GM18868 (cell line): ENCODE measurements around the gene TOP3B.
"Not testable (repeated sequence)": the region's sequence is repeated elsewhere in the genome, so short reads cannot be mapped to it uniquely, and the experiment has no call there.

Source experiments
- ATAC-seq: cut with Tn5 transposase; IDR thresholded peaks from one replicate; pipeline ENCODE4 v1.9.1; 2021; ENCODE audit warnings: mild to moderate bottlenecking, moderate library complexity; ENCODE audit not compliant: unreplicated experiment

Gene TOP3B

DNA sequence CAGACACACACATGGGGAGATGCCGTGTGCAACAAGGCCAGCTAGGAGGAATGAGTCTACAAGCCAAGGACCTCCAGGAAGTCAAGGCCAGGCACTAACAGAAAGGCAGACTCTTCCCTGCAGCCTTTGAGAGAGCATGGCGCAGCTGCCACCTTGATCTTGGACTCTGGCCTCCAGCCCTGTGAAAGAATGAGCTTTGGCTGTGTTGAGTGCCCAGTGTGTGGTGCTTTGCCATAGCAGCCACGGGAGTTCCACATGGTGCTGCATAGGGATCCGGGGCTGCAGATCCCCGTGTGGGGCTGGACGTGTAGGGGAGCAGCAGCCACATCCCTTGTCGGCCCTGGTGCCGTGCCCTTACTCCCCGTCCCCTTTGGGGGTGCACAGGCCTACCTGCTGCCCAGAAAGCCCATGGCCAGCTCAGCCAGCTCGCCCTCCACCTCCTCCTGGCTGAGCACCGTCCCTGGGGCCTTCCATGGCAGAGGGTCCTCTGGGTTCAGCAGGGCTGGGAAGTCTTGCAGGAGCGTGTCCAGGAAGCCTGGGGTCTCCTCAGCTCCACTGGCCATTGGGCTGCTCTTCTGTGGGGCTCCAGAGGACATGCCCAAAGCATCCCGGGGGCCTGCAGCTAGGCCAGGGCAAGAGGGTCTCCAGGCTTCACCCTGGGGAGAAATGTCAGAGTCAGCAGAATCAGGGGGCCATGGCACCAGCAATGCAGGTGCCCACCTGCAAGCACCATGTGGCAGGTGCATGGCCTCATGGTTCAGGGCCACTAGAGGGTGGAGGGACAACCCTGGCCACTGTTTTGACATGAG lies 36.9 kb downstream of the TOP3B start:
- ATAC-seq: no peak

DNA sequence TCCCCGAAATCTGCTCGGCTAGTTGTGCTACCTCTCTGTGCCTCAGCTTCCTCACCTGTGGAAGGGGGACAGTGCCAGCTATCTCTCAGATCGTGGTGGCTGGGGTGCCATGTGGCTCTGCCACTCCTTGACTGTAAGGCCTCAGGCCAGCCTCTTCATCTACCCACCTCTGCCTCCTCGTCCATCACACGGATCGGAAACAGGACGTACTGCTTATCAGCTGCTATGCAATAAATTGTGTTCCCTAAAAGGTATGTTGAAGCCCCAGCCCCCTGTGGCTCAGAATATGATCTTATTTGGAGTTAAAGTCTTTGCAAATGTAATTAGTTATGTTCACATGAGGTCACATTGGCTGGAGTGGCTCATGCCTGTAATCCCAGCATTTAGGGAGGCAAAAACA lies 37.7 kb downstream of the TOP3B start:
- no peak for ATAC-seq

DNA sequence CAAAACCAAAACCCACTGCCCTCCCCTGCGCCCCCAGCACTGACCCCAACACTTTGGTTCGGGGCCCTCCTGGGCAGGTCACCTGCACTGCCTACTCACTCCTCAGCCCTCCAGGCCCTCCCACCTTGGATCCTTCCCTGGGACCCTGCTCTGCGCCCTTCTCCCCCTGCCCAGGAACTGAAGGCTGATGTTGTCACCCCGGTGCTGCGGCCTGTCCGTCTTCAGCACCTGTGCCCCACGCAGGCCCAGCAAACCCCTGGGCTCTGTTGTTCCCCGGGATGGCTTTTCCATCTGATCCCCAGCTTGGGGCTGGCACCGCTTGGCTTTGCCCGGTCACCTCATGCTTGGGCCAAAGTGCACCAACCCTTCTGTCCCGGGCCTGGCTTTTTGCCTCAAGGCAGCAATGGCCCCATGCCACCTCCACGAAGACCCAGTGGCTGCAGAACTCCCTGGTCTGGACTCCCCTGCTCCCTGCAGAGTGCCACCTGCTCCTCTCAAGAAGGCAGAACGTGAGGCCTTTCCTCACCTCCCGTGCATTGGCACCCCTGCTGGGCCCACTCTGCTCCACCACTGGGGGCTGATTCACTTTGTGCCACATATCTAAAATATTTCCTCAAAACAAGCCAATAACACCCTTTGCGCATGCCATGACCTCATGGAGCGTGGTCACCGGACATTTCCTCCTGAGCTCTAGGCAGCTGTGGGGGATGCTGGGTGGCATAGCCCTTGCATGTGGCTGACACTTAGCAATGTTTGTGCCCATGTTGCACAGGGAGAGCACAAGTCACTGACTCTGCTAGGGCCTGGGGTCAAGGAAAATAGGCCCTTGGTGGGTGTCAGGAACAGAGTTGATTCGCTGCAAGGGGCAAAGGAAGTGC lies 38.8 kb downstream of the TOP3B start:
- ATAC-seq: no peak

DNA sequence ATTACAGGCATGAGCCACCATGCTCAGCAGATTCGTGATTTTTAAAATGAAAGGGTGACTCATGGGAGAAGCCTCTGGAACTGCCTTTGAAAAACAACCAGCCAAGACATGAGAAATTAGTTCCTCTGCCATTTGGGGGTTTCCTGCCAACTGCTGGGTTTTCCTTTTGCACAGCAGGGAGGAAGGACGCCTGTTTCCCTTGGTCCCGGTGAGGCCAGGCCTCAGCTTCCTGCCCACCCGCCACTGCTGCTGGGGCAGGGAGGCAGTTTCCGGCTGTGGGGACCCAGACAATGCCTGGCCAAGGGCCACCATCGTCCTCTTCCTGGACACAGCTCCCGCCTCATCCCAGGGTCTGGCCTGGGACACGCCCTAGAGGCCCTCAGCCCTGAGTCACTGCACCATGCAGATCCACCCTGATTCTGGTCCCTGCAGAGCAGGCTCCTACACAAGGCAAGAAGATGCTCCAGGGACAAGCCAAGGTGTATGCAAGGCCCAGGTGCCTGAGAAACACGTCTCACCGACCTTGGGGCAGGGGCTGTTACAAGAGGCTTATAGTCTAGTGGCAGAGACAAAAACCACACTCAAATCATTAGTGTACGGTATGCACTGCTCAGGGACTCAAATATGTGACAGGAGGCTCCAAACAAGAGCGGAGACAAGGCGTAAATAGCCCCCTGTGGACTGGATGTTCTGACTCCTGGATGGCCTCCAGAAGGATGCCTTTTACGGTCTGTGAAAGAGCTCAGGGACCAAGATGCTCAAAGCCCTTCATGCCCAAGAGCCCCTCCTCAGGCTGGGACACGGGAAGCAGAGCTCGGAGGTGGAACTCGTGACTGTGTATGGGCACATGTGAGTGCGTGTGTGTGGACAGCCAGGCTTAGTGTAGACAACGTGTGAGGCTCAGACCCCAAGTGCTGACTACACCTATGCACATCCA lies 39.9 kb downstream of the TOP3B start:
- no peak for ATAC-seq

DNA sequence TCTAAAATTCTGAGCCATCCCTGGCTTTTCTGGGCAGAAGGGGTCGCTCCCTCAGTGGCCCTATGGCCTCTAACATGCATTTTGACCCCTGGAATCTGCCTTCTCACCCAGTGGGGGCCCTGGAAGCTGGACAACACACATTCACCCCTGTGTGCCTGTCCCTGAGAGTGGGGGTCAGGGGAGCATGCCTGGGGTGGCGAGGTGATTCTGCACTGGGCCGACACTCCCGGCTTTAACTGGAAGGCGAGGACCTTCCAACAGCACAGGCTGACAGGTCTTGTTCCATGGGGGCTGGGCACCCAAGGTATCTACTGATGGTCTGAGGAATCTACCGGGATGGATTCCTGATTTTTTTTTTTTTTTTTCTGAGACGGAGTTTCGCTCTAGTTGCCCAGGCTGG lies 40.7 kb downstream of the TOP3B start:
- no peak for ATAC-seq

DNA sequence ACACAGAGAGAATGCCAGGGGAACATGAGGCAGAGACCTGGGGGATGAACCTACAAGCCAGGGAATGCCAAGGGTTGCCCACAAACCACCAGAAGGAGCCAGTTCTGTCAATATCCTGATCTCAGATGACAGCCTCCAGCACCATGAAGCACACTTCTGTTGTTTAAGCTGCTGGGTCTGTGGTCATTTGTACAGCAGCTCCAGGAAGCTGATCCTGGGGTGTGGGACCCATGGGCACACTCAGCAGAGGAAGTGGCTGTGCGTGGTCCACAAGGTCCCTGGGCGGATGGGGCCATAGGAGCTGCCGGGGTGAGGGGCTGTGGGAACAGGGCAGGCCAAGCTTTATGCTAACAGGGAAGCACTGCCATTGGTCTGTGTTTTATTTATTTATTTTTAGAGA lies 42.1 kb downstream of the TOP3B start:
- no peak for ATAC-seq

DNA sequence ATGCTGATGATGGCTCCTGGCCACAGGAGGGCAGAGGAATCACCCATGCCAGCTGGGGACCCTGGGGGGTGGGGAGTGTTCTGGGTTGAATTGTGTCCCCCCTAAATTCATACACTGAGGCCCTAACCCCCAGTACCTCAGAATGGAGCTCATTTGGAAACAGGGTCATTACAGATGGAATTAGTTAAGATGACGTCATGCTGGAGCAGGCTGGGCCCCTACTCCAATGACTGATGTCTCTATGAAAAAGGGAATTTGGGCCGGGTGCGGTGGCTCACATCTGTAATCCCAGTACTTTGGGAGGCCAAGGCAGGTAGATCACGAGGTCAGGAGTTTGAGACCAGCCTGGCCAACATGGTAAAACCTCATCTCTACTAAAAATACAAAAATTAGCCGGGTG lies 42.7 kb downstream of the TOP3B start:
- ATAC-seq: not testable (repeated sequence)

DNA sequence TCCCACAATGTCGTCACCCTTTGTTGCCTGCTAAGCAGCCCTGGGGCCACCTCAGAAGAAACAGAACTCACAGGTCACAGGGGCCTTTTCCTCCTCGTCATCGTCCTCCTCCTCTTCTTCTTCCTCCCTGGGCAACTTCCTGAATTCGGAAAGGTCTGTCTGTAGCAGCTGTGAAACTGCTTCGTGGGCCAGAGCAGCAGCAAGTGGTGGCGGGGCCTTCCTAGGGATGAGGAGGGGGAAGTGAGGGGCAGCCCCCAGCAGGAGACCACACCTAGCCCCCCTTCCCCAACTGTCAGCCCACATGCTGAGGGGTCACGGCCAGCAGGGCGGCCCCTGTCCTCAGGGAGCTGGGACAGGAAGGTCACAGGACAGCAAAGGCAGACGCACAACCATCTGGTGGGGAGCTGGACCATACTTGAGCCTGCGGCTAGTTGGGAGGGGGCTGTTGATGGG lies 43.1 kb downstream of the TOP3B start:
- no peak for ATAC-seq

DNA sequence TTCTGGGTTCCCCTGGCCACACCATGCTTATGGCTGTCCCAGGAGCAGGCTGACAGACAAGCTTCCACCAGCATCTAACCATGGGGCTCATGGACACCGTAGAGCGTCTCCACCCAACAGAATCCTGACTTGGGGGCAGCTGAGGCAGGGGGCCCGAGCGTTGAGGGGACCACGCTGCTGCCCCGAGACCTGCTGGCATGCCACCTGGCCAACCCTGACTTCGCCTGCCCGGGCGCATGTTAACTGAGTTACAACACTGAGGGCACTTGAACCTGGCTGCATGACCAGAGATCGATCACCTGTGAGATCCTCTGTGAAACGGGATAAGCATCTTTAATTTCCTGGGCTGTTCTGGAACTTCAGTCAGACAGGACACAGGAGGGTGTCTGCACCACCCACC lies 43.7 kb downstream of the TOP3B start:
- ATAC-seq: no peak

DNA sequence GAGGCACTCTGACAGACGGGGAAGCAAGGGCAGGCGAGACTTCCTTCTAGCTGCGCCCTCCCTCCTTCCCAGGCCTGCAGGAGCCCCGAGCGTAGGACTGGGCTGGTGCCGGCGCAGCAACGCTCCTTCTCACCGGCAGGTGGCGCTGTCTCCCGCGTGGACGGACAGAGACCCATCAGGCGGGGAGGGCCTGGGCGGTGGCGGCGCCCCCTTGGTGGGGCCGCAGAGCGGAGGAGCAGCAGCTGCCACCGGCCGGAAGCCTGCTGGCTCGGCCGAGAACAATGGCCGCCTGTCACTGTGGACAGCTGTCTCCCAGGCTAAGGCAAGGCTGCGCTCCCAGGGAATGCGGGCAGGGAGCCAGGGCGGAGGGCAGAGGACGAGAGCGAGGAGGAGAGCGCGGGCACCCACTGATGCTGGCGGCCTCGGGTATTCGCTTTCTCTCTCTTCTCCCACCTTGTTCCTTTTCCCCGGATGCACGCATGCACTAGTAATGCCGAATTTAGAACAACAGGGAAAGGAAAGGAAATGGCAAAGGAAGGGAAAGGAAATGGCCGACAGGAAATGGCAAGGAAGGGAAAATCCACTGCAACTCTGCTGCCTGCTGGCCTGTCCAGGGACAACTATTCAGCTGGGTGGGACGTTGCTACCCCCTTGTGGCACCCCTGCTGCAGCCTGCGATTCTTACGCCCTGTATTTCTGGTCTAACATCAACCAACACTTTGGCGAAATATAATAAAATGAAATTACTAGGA lies 44.3 kb downstream of the TOP3B start:
- ATAC-seq: peak; percentile 86

DNA sequence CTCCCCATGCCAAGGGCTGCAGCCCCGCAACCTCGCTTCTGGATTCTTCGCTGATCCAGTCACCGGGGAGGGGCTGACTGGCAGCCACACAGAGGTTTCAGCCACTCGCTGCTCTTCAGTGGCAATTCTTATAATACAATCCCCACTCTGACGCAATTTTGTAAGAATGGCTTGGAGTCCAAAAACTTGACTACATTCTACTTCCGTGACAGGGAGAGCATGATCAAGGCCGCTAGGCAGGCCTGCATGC lies 44.8 kb downstream of the TOP3B start:
- no peak for ATAC-seq

DNA sequence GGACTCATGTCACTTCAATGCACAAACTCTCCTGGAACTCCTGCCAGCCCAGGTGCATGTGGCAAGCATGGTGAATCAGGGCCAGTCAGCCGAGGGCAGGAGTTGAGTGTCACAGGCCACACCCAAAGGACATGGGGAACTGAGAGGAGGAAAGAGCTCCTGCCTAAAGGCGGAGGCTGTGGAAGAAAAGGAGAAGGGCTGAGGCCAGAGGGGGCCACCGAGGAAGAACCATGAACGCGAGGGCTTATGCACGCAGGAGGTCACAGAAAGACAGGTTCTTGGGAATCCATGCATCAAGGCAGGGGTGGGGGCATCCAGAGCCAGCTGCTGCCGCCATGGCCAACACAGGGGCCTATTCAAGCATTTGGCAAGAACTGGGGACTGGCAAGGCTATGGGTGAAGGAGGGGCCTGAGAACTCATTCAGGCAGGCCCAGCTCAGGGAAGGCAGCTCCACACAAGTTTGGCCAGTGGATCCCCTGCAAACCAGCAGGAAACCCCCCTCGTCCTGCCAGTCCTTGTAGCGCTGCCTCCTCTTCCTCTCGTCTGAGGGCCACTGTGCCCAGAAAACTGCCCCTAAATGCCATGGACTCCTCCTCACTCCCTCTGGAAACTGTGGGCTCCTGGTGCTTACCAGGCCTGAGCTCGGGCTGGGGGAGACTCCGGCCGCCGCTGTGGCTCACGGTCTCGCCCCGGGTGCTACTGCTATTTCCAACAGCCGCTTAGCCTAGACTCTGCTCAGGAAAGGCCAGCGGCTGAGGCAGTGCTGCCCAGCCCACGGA lies 45.4 kb downstream of the TOP3B start:
- no peak for ATAC-seq

DNA sequence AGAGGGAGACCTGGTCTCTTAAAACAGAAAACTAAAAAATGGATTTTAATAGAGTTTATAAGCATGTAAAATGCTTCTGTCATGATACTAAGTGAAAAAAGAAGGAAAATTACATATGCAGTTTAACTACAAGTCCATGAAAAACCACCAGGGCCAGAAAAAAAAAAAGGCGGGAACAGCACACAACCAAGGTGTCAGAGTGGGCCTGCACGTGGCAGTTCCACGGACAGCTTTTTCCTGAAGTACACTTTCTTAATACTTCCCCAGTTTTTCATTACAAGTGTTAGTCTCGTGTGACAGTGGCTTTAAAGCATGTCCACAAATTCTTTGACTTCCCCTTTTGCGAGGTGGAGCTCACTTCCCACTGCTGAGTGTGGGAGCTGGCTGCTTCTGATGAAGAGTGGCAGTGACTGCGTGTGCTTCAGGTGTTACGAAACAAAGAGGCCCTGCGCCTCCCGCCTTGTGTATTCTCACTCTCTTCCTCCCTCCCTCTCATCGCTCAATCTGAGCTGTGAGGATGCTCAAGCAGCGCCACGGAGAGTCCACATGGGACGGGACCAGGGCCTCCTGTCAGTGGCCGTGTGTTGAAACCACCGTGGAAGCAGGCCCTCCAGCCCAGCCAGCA lies 46.3 kb downstream of the TOP3B start:
- ATAC-seq: no peak

DNA sequence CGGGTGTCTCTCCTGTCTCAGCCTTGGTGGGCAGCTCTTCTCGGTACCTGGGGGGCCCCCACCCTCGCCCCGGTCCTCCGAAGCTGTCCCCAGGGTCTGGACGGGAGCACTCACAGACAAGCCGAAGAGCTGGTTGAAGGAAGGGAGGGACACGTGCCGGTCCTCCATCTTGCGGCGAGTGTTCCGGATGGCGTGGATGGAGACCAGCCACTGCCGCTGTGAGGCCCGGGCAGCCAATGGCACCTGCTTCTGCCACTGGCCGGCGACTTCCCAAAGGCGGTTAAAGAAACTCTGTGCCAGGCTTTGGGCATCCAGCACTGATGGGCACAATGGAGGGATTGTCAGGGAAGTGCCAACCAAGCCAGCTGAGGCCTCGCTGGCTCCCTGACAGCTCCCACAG lies 48.7 kb downstream of the TOP3B start:
- no peak for ATAC-seq

DNA sequence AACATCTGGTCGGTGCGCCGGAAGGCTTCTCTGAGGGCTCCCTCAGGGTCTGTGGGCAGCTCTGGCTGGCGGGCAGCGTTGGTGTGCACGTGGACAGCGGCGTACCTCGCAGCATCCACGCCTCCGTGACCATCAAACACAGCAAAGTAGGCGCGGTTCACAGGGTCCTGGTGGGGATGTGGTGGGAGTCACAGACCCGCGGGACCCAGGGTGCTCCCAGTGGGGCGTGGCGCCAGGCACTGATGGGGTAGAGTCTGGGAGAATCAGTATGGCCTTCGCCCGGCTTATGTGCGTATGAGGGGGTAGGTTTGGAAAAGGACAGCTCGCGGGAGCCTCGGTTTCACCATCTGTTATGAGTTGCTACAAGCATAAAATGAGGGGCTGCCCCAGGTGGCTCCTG lies 49.2 kb downstream of the TOP3B start:
- ATAC-seq: no peak

DNA sequence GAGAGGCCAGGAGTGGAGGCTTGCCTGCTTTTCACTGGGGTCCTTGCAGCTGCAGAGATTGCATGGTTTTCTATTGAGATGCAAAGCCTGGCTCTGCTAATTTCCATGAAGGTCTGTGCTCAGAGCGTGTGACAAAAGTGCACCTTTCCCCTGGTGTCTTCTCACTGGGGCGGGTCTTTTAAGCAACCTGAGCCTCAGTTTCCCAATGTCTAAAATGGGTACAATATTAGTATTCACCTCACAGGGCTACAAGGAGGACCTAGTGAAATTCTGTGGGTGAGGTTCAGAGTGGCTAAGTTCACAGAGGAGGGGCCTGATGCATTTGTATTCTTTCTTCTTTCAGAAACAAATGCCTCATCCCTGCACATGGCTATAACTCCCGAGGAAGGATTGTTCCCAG lies 50.2 kb downstream of the TOP3B start:
- ATAC-seq: no peak

DNA sequence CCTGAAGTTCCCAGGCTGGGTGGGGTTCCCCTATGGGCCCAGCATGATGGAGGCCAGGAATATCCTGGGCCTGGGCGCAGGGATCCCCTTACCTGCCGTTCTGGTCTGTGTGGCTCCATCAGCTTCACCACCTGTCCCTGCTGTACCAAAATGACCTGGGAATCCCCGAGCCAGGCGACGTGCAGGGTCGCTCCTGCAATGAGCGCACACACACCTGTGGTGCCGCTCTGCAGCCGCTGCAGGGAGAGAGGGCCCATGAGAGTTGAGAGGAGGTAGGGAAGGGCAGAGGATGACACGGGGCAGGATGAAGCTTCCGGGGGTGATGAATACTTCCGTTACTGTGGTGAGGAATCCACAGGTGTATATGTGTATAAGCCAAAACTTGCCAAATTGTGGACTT lies 51.5 kb downstream of the TOP3B start:
- no peak for ATAC-seq

DNA sequence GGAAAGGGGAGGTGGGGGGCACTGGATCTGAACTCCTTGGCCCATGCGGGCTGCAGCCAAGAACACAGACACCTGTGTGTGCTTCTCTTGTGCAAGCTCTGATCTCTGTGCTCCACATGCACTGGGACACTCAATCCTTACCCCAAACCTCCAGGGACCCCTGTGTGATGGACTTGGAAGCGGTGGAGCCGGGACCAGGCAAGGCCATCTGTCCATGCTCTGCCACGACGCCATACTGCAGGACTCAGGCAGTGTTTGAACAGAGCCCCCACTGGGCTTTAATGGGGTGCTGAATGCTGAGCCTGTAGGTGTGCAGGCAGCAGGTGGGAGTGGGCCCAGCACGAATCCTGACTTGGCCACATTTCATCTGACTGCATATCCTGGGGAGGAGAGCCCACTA lies 53.3 kb downstream of the TOP3B start:
- ATAC-seq: no peak

DNA sequence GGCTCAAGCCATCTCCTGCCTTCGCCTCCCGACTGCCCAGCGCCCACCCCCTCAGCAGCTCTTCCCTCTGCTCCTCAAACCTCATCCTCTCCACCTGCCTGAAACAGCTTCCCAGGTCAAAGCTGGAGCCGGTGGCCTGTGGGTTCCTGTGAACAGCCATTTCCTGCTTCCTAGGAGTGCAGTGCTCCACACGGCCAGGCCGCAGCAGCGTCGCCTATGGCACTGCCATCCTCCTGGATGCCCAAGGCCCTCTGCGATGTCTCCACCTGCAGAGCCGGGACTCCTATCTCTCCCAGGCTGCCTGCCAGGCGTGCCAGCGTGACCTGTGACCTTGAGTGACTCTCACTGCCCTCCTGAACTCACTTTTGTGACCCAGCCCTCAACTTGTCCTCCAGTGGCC lies 54.5 kb downstream of the TOP3B start:
- no peak for ATAC-seq
